Measurements from ENCODE around the gene CYB561D2.

GRCh38 chr3:50323092-50323600 lies 27.5 kb upstream of the CYB561D2 start:
- TF ChIP-seq CTCF (IDR thresholded peaks at IDR 0.05; ENCODE audit: insufficient read depth, low read length, poor library complexity, severe bottlenecking) (no peak), EZH2phosphoT487 (conservative IDR thresholded peaks at IDR 0.05; ENCODE audit: low read length) (no peak)

Data from SU-DHL-6 (cell line).